OCI-LY3 (cell line): ENCODE data around the gene USP32.

Experiments
- EZH2phosphoT487 ChIP-seq: fragments of 200-600 bp; shearing (Covaris generic); IDR thresholded peaks from 2 replicates; pipeline ENCODE4 v1.6.1; 2018; ENCODE audit warnings: antibody characterized with exemption, mixed run types, low read depth
- TF ChIP-seq, protein P1 (sequence below): fragments of 200-600, 300-600 bp; sonication (generic); IDR thresholded peaks from 2 replicates; pipeline ENCODE4 v1.5.1; 2014; ENCODE audit warnings: antibody characterized with exemption, low read length, low read depth

- TF ChIP-seq, protein P1, sequence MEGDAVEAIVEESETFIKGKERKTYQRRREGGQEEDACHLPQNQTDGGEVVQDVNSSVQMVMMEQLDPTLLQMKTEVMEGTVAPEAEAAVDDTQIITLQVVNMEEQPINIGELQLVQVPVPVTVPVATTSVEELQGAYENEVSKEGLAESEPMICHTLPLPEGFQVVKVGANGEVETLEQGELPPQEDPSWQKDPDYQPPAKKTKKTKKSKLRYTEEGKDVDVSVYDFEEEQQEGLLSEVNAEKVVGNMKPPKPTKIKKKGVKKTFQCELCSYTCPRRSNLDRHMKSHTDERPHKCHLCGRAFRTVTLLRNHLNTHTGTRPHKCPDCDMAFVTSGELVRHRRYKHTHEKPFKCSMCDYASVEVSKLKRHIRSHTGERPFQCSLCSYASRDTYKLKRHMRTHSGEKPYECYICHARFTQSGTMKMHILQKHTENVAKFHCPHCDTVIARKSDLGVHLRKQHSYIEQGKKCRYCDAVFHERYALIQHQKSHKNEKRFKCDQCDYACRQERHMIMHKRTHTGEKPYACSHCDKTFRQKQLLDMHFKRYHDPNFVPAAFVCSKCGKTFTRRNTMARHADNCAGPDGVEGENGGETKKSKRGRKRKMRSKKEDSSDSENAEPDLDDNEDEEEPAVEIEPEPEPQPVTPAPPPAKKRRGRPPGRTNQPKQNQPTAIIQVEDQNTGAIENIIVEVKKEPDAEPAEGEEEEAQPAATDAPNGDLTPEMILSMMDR: no peak
- TF ChIP-seq EZH2phosphoT487: no peak
These were observed 237.1 kb downstream of the USP32 start for GRCh38 chr17:60154616-60155426.
